Posterior cingulate gyrus (tissue), 11 donors: ENCODE data around the gene SPATA19.

Source experiments
- DNase-seq, 10 donors: peaks; one replicate each; pipeline versions ENCODE4 v3.0.0 to v3.0.0-alpha.2; 2020 to 2021; ENCODE audit warnings: mixed read lengths in 3 of 10
- intact Hi-C: fragments of 100-400 bp; cut with DNase I; formaldehyde crosslinking; loops from one replicate; pipeline ENCODE4 v1.15.1; 2023

SPATA19 gene

GRCh38 chr11:133840479-133840941 is 4.8 kb downstream of the SPATA19 start:
- no peak for DNase-seq
- intact Hi-C loops = no loop called here

GRCh38 chr11:133835593-133836548 is 9.4 kb downstream of the SPATA19 start:
- intact Hi-C loops = loop anchor here (1.0 to 2.0 kb wide), 2 partner anchors 702 to 757 kb away; no protein-coding TSS in a partner anchor
- DNase-seq = no peak

- peak in 6 of 10 donors; percentile 40 to 91 (median 62) for DNase-seq
- intact Hi-C loops = loop anchor here (1.0 to 2.0 kb wide), 2 partner anchors 701 to 756 kb away; no protein-coding TSS in a partner anchor
Measured at GRCh38 chr11:133834682-133835592, 10.4 kb downstream of the SPATA19 start.

DNA sequence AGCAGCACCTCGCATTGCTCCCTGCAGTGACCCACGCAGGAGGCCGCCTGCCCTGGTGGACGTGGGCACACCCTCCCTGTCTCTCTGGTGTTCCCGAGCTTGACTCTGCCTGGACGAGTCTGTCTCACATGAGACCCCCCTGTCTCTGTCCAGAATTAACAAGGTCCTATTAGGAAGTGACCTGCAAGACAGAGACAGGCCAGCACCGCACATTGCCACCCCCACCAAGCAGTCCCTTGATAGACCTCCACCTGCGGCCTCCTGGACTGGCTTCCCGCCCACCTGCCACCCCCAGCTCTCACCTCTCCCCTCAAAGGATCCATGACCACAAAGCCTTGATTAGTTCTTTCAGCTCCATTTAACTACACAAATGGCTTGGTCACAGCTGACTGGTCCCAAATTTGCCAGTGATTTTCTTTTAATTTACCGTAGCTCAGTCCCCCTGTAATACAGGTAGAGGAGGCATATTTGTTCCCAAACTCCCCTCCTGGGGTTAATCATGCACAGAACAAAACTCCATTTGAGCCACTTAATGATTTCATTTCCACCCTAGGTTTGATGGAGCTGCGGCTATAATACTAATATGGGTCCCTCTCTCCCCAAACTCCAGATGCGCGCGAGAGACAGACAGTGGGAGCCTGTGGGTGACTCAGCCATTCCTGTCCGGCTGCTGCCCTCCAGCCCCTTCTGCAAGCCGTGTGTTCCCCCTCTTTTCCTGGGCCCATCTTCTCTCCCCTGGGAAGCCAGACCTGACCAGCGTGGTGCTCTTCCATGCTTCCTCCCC is 11.2 kb downstream of the SPATA19 start:
- DNase-seq = no peak
- intact Hi-C loops = loop anchor here (2.0 kb wide), 1 partner anchor 755 kb away; no protein-coding TSS in a partner anchor

DNA sequence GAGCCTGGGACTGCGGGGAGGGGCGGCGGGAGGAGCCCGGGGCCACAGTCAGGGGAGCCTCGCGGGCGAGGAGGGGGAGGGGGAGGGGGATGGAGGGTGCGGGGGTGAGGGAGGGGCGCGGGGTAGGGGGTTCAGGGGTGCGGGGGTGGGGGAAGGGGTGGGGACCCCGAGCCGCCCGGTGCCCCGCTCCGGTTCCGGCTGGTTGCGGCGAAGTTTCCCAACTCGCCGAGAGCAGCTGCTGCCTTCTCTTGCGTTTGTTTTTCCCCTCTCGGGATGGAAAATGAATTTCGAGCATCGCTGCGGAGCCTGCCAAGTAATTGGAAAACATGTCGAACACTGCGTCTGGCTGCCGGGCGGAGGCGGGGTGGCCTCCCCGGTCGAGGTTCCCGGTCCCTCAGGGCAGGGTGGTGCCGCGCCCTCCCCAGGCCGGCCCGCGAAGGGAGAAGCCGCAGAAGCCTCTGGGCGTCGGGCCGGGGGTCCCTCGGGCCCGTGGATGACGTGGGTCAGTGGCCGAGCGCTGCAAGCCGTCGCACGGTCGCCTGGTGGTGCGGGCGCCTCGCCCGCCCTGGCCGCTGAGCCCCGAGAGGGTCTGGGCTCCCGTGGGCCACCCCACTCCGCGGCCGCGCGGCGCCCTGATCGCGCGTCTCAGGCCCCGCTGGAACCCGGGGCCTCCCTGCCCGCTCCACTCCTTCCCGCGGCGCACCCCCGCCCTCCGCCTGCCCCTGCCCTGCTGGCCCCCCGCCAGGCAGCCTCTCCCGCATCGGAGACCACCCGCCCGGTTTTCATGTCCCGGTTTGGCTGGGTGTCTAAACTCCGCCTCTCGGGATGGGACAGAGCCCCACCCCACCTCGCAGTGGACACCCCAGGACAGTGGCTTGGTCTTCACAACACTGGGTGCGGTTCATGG is 12.1 kb downstream of the SPATA19 start:
- DNase-seq = peak in 3 of 10 donors; percentile 82 to 88 (median 83)
- intact Hi-C loops = no loop called here

GRCh38 chr11:133832096-133832990 is 13.0 kb downstream of the SPATA19 start:
- intact Hi-C loops = no loop called here
- peak in 3 of 10 donors; percentile 80 to 87 (median 82) for DNase-seq

DNA sequence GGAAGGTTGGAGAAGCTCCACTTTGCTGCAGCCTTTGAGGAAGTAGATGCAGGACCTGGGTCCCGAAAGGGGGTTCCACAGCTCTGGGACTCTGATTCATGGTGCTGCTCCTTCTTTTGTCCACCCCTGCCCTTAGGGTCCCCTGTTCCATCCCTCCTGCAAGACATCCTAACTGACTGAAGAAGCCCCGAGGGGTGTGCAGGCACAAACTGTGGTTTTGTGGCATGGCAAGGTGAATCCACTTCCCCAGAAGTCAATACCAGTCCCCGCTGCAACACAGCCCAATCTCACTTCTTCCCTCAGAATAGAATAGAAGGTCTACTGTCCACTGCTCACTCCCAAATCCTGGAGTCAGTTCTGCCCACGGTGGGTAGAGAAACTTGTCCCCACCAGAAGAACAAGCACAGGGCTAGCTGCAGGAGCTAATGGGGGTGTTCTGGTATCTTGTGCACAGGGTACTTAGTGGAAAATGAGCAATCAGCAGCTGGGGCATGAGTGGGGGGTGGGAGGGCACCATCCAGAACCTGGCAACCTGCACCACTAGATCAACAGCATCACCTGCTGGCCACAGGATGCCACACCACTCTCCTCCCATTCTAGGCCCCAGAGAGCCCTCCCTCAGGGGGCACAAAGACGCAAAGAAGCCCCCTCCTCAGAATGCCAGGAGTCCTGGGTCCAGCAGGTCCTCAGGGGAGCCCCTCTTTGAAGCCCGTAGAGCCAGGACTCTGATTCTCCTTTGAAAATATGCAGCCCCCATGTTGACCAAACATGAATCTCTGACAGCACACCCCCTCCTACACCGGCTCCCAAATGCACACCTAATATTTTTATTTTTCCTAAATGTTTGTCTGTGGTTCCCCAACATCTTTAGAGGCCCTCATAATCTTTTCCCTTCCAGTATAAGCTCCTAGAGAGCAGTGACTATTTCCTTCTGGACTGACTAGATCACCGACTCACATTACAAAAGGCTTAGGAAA is 14.1 kb downstream of the SPATA19 start:
- intact Hi-C loops = no loop called here
- peak in 1 of 10 donors; percentile 67 for DNase-seq

DNA sequence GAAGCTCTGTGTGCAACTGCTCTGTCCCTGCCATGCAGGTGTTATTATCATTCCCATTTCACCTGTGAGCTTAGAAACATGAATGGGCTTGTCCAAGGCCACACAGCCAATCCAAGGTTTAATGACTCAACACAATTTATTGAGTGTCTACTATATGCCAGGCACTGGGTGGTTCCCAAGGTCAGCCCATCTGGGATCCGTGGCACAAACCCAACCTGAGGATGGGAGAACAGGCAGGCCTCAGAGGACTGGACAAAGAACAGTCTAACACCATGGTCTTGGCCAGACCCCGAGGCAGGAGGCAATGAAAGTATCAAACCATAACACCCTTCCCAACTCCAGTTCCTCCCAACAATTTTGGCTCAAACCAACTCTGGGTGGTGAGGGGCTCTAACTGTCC is 15.7 kb downstream of the SPATA19 start:
- DNase-seq = no peak
- intact Hi-C loops = loop anchor here (10.0 kb wide), 1 partner anchor 305 kb away; no protein-coding TSS in a partner anchor

- DNase-seq = no peak
- intact Hi-C loops = loop anchor here (10.0 kb wide), 1 partner anchor 304 kb away; no protein-coding TSS in a partner anchor
Measured at GRCh38 chr11:133828871-133829270, 16.4 kb downstream of the SPATA19 start.

DNA sequence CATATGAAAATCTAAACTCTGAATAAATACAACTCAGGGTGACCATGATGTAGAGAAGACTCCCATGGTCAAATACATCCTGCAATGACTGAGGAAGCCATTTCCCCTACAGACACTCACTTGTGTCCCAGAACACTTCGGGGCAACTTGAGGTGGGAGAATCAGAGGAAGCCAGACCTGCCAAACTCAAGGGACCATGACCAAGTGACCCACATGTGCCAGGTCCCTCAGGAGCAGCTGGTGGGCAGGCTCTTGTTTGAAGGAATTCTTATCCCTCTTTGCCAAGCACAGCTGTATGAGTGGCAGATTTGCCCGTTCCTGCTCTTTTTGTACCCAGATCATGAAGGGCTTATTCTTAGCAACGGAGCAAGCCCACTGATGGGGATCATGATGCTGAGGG is 17.8 kb downstream of the SPATA19 start:
- intact Hi-C loops = loop anchor here (10.0 kb wide), 1 partner anchor 303 kb away; no protein-coding TSS in a partner anchor
- no peak for DNase-seq

- intact Hi-C loops = loop anchor here (10.0 kb wide), 1 partner anchor 302 kb away; no protein-coding TSS in a partner anchor
- no peak for DNase-seq
Measured at GRCh38 chr11:133826866-133827265, 18.4 kb downstream of the SPATA19 start.

DNA sequence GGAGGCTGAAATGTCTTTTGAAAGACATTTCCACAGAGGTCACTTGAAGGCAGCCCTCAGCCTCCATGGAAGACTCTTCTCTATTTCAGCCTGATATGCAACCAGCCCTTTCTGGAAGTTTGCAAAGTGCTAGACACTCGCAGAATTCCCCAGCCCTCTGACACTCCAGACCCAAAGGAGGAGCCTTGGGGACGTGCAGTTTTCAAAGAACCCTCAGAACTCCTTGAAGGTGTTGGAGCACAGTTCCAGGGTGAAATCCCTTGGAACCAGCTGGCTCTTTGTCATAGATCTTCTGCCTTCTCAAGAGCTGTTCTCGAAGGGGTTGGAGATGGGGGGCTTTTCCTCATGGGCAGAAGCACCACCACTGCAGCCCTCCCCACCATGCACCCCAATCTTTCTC is 19.6 kb downstream of the SPATA19 start:
- intact Hi-C loops = loop anchor here (10.0 kb wide), 1 partner anchor 301 kb away; no protein-coding TSS in a partner anchor
- no peak for DNase-seq

- intact Hi-C loops = loop anchor here (10.0 kb wide), 1 partner anchor 300 kb away; no protein-coding TSS in a partner anchor
- no peak for DNase-seq
Measured at GRCh38 chr11:133825156-133825555, 20.2 kb downstream of the SPATA19 start.

DNA sequence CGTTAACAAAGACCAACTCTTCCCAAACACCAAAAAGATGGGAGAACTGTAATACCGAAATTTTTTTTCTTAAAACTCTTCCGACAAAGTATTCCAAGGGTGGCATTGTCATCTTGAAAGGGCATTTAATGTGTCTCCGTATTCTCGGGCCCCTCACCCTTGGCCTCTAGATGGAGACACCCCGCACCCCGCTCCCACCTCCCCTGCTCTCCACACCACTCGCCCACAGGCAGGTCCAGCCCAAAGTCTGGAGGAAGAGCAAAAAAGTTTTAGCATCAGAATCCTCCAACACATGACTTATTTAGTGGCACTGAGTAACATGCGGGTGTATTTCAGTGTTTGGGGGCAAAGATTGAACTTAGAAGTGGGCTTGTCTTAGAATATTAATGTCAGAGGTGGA is 20.7 kb downstream of the SPATA19 start:
- intact Hi-C loops = loop anchor here (10.0 kb wide), 1 partner anchor 300 kb away; no protein-coding TSS in a partner anchor
- DNase-seq = no peak

GRCh38 chr11:133823614-133824013 is 21.7 kb downstream of the SPATA19 start:
- intact Hi-C loops = loop anchor here (10.0 kb wide), 1 partner anchor 299 kb away; no protein-coding TSS in a partner anchor

GRCh38 chr11:133823211-133823610 is 22.1 kb downstream of the SPATA19 start:
- DNase-seq = no peak

More at GRCh38 chr11:133823614-133824013, 21.7 kb downstream of the SPATA19 start:
- DNase-seq = no peak

More at GRCh38 chr11:133823211-133823610, 22.1 kb downstream of the SPATA19 start:
- intact Hi-C loops = loop anchor here (10.0 kb wide), 1 partner anchor 298 kb away; no protein-coding TSS in a partner anchor
